HEK293 (cell line): ENCODE results near the gene ZSWIM6.

Experiments used
- CTCF ChIA-PET: fragments of 350-600 bp; formaldehyde crosslinking; extraction: SDS; loops from one replicate; lab custom pipeline; 2021; ENCODE audit warnings: antibody characterized with exemption; lab: Yijun Ruan, JAX
- POLR2A ChIA-PET: fragments of 300-600 bp; formaldehyde crosslinking; extraction: SDS; loops from one replicate; lab custom pipeline; 2020; ENCODE audit warnings: antibody characterized with exemption, inconsistent platforms; lab: Yijun Ruan, JAX
- H3K27ac ChIP-seq: fragments of 200-500 bp; sonication (Bioruptor generic); 2 replicates; pipeline ENCODE4 v1.5.1; 2014; ENCODE audit warnings: low read depth, low read length, control low read depth, inconsistent platforms; ENCODE audit errors: extremely low read depth
- H3K36me3 ChIP-seq, 2 experiments: fragments of 200-500 bp in 1 of 2; sonication (Bioruptor generic) in 1 of 2; 1 replicate in 1 of 2; 2 replicates in 1 of 2; pipeline ENCODE4 v1.5.1; 2014 to 2017; ENCODE audit warnings: inconsistent platforms in 2 of 2, low read length in 2 of 2; ENCODE audit not compliant: control insufficient read depth in 2 of 2, insufficient read depth in 1 of 2
- H3K4me1 ChIP-seq: fragments of 200-500 bp; sonication (Bioruptor generic); 2 replicates; pipeline ENCODE4 v1.5.1; 2014; ENCODE audit warnings: mild to moderate bottlenecking, low read length, inconsistent platforms; ENCODE audit not compliant: control insufficient read depth, insufficient read depth
- H3K4me3 ChIP-seq: 2 replicates; pipeline ENCODE4 v1.5.1; 2011; ENCODE audit warnings: low read depth, mild to moderate bottlenecking, control low read depth, low read length, moderate library complexity
- H3K9me3 ChIP-seq: fragments of 200-500 bp; sonication (Bioruptor generic); 2 replicates; pipeline ENCODE4 v1.5.1; 2014; ENCODE audit warnings: low read depth, low read length, inconsistent platforms; ENCODE audit not compliant: control insufficient read depth, insufficient read depth
- BCL11A ChIP-seq: fragments of 450-650 bp; formaldehyde crosslinking; IDR thresholded peaks from 2 replicates; pipeline ENCODE4 v1.5.1; 2016; ENCODE audit warnings: low read depth, missing biosample characterization, missing genetic modification characterization
- GFI1B ChIP-seq: fragments of 450-650 bp; formaldehyde crosslinking; IDR thresholded peaks from 2 replicates; pipeline ENCODE4 v1.5.1; 2016; ENCODE audit warnings: missing biosample characterization, missing genetic modification characterization
- ZIC2 ChIP-seq: fragments of 450-650 bp; formaldehyde crosslinking; IDR thresholded peaks from 2 replicates; pipeline ENCODE4 v1.5.1; 2016; ENCODE audit warnings: missing biosample characterization, missing genetic modification characterization
- ZNF112 ChIP-seq: fragments of 450-650 bp; formaldehyde crosslinking; IDR thresholded peaks from 2 replicates; pipeline ENCODE4 v1.5.0; 2017; ENCODE audit warnings: missing biosample characterization, missing genetic modification characterization
- ZNF175 ChIP-seq: fragments of 450-650 bp; formaldehyde crosslinking; IDR thresholded peaks from 2 replicates; pipeline ENCODE4 v1.5.1; 2016; ENCODE audit warnings: missing biosample characterization, missing genetic modification characterization
- ZNF2 ChIP-seq: fragments of 450-650 bp; formaldehyde crosslinking; IDR thresholded peaks from 2 replicates; pipeline ENCODE4 v1.5.1; 2016; ENCODE audit warnings: missing biosample characterization, missing genetic modification characterization
- ZNF292 ChIP-seq: fragments of 450-650 bp; formaldehyde crosslinking; IDR thresholded peaks from 2 replicates; pipeline ENCODE4 v1.5.1; 2016; ENCODE audit warnings: low read depth, missing biosample characterization, missing genetic modification characterization, borderline replicate concordance
- ZNF529 ChIP-seq: fragments of 450-650 bp; formaldehyde crosslinking; IDR thresholded peaks from 2 replicates; pipeline ENCODE4 v1.5.1; 2017; ENCODE audit warnings: missing genetic modification characterization, missing biosample characterization; ENCODE audit not compliant: insufficient replicate concordance
- ZNF530 ChIP-seq: fragments of 450-650 bp; formaldehyde crosslinking; IDR thresholded peaks from 2 replicates; pipeline ENCODE4 v1.5.1; 2016; ENCODE audit warnings: low read depth, missing biosample characterization, missing genetic modification characterization
- ZNF548 ChIP-seq: fragments of 450-650 bp; formaldehyde crosslinking; IDR thresholded peaks from 2 replicates; pipeline ENCODE4 v1.5.1; 2016; ENCODE audit warnings: missing biosample characterization, missing genetic modification characterization
- ZNF664 ChIP-seq: fragments of 450-650 bp; formaldehyde crosslinking; IDR thresholded peaks from 2 replicates; pipeline ENCODE4 v1.5.1; 2016; ENCODE audit warnings: missing biosample characterization, missing genetic modification characterization
- ZNF768 ChIP-seq: fragments of 450-650 bp; formaldehyde crosslinking; IDR thresholded peaks from 2 replicates; pipeline ENCODE4 v1.5.1; 2018; ENCODE audit warnings: missing biosample characterization, mild to moderate bottlenecking, missing genetic modification characterization
- TF ChIP-seq, protein P1 (sequence below): fragments of 450-650 bp; formaldehyde crosslinking; IDR thresholded peaks from 2 replicates; pipeline ENCODE4 v1.5.1; 2016; ENCODE audit warnings: missing biosample characterization, missing genetic modification characterization
- TF ChIP-seq, protein P2 (sequence below): fragments of 450-650 bp; formaldehyde crosslinking; IDR thresholded peaks from 2 replicates; pipeline ENCODE4 v1.5.1; 2016; ENCODE audit warnings: missing biosample characterization, missing genetic modification characterization
- TF ChIP-seq, protein P3 (sequence below): fragments of 450-650 bp; formaldehyde crosslinking; conservative IDR thresholded peaks from 2 replicates; pipeline ENCODE4 v1.5.1; 2016; ENCODE audit warnings: low read depth, missing biosample characterization, missing genetic modification characterization
- TF ChIP-seq, protein P4 (sequence below): fragments of 450-650 bp; formaldehyde crosslinking; IDR thresholded peaks from 2 replicates; pipeline ENCODE4 v1.5.1; 2017; ENCODE audit warnings: missing biosample characterization, missing genetic modification characterization

Gene ZSWIM6

DNA sequence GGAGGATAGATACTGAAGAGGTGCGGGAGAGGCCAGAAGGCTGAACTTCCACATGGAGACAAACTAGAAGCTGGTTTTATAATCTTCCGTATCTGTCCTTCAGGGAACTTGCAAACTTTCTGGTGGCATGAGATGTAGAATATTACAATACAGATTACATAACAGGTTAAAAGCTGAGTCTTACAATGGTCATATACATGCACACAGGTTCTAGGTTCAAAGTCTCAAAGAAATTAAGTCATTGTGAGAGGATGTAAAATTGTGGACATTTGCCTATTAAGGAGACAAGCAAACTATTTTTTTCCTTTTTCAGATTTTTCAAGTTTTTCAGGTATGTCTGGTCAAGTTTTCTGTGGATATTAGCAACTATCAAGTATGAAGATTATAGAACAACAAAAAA is 10.4 kb upstream of the ZSWIM6 start (continued):
- TF ChIP-seq, protein P1, sequence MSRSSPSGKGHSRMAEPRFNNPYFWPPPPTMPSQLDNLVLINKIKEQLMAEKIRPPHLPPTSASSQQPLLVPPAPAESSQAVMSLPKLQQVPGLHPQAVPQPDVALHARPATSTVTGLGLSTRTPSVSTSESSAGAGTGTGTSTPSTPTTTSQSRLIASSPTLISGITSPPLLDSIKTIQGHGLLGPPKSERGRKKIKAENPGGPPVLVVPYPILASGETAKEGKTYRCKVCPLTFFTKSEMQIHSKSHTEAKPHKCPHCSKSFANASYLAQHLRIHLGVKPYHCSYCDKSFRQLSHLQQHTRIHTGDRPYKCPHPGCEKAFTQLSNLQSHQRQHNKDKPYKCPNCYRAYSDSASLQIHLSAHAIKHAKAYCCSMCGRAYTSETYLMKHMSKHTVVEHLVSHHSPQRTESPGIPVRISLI (tag by site-specific recombination) = no peak
- no peak for TF ChIP-seq ZNF175 (tag by site-specific recombination)
- TF ChIP-seq, protein P2, sequence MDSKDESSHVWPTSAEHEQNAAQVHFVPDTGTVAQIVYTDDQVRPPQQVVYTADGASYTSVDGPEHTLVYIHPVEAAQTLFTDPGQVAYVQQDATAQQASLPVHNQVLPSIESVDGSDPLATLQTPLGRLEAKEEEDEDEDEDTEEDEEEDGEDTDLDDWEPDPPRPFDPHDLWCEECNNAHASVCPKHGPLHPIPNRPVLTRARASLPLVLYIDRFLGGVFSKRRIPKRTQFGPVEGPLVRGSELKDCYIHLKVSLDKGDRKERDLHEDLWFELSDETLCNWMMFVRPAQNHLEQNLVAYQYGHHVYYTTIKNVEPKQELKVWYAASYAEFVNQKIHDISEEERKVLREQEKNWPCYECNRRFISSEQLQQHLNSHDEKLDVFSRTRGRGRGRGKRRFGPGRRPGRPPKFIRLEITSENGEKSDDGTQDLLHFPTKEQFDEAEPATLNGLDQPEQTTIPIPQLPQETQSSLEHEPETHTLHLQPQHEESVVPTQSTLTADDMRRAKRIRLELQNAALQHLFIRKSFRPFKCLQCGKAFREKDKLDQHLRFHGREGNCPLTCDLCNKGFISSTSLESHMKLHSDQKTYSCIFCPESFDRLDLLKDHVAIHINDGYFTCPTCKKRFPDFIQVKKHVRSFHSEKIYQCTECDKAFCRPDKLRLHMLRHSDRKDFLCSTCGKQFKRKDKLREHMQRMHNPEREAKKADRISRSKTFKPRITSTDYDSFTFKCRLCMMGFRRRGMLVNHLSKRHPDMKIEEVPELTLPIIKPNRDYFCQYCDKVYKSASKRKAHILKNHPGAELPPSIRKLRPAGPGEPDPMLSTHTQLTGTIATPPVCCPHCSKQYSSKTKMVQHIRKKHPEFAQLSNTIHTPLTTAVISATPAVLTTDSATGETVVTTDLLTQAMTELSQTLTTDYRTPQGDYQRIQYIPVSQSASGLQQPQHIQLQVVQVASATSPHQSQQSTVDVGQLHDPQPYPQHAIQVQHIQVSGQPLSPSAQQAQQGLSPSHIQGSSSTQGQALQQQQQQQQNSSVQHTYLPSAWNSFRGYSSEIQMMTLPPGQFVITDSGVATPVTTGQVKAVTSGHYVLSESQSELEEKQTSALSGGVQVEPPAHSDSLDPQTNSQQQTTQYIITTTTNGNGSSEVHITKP (tag by site-specific recombination) = no peak
- TF ChIP-seq, all 188 proteins: peak for 0

DNA sequence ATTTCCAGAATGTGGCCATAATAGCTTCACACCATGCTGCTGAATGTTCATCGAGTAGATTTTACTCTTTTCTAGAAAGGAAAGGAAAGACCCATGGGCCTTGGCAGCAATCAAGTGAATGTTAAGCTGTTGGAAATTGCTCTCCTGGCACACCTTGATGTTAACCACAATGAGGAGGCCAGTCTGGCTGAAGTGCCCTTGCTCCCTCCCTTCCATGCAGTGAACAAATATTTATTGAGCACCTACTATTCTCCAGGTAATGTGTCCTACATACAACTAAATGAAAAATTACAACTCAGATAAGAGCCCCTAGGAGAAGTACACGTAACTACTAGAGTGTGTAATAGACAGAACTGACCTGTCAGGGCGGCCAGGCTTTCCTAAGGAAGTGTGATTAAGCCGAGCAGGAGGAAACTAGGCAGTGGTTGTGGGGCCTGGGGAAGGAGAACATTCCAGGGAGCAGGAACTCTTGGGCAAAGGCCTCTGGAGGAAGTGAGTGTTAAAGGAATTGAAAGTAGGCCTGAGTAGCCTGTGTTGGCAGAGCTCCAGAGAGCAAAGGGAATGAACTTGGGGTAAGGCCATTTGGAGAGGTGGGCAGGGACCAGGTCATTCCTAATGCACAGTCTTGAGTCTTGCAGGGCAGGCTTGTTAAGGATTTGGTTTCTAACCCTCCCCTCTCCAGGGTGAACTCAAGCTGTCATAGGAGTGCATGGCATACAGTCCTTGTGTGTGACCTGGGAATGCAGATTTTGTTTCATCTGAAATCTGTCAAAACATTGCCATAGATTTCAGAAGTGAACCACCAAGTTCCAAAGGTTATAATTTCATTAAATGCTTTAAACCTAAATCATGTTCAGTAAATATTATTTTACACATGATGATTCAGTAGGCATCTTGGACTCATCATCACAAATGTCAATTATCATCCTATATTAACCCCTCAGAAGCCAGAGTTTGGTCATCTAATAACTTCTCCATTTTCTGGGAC is 9.0 kb upstream of the ZSWIM6 start:
- POLR2A ChIA-PET = interaction anchor here (2.6 kb wide), 1 partner anchor 8 kb away, joined by 12 read pairs; the partner anchor contains the start of gene ZSWIM6
- no peaks in the 10 kb centered on the region for H3K9me3 ChIP-seq
- no peak overlapping the region for H3K4me3 ChIP-seq
- H3K4me1 ChIP-seq = peaks cover 8% of the 10 kb centered on the region
- TF ChIP-seq, protein P3, sequence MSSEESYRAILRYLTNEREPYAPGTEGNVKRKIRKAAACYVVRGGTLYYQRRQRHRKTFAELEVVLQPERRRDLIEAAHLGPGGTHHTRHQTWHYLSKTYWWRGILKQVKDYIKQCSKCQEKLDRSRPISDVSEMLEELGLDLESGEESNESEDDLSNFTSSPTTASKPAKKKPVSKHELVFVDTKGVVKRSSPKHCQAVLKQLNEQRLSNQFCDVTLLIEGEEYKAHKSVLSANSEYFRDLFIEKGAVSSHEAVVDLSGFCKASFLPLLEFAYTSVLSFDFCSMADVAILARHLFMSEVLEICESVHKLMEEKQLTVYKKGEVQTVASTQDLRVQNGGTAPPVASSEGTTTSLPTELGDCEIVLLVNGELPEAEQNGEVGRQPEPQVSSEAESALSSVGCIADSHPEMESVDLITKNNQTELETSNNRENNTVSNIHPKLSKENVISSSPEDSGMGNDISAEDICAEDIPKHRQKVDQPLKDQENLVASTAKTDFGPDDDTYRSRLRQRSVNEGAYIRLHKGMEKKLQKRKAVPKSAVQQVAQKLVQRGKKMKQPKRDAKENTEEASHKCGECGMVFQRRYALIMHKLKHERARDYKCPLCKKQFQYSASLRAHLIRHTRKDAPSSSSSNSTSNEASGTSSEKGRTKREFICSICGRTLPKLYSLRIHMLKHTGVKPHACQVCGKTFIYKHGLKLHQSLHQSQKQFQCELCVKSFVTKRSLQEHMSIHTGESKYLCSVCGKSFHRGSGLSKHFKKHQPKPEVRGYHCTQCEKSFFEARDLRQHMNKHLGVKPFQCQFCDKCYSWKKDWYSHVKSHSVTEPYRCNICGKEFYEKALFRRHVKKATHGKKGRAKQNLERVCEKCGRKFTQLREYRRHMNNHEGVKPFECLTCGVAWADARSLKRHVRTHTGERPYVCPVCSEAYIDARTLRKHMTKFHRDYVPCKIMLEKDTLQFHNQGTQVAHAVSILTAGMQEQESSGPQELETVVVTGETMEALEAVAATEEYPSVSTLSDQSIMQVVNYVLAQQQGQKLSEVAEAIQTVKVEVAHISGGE (tag by site-specific recombination) = no peak
- TF ChIP-seq ZNF664 = peak; percentile 34; the same call in 1 of the 2 replicates
- H3K27ac ChIP-seq = no peak overlapping the region
- no peaks in the 10 kb centered on the region for H3K36me3 ChIP-seq
- CTCF ChIA-PET = interaction anchor here (0.8 kb wide), 1 partner anchor 21 kb away, joined by 4 read pairs; no protein-coding TSS in a partner anchor

DNA sequence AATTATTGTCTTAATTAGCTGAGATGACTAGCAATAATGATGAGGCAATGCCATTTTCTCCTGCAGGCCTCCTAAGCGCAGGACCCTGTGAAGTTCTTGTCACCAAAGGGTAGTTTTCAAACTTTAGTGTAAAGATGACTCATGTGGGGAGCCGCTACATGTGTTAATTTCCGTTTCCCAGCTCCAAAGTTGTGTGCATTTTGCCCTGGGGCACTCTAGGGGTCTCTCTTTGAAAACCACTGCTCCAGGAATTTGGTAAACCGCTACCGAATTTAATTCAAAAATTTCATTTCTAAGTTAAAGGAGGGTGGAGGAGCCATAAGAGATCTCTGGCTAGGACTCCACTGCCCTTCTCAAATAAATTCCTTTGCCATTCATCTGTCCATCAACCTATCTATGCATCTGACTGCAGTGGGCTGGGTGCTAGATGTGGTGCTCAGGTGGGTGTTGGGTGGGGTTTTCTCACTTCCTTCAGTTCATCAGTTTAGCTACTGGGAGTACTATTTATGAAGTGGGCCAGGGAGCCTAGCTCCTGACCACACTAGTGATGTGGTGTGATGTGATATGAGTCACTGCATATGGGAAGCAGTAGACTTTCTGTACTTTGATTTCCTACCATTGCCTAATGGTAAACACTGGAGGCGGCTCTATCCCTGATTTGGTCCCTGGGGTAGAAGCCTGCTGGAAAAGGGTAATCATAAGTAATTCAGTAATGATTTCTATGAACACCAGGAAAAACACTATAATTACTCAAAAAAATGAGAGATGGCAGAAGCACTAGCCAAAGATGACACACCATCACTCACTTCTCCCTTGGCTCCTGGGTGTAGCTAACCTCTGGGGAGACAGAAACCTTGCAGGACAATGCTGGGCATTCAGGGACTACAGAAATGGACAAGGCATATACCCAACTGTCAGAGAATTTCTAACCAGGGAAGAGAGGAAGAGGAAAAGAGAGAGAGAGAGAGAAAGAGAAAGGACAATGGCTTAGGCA is 4.0 kb upstream of the ZSWIM6 start:
- CTCF ChIA-PET = interaction anchor here (0.6 kb wide), 1 partner anchor 183 kb away, joined by 3 read pairs; no protein-coding TSS in a partner anchor
- TF ChIP-seq ZNF768 = no peak
- TF ChIP-seq ZIC2 (tag by site-specific recombination) = no peak
- TF ChIP-seq ZNF529 (tag by site-specific recombination) = no peak
- TF ChIP-seq, protein P4, sequence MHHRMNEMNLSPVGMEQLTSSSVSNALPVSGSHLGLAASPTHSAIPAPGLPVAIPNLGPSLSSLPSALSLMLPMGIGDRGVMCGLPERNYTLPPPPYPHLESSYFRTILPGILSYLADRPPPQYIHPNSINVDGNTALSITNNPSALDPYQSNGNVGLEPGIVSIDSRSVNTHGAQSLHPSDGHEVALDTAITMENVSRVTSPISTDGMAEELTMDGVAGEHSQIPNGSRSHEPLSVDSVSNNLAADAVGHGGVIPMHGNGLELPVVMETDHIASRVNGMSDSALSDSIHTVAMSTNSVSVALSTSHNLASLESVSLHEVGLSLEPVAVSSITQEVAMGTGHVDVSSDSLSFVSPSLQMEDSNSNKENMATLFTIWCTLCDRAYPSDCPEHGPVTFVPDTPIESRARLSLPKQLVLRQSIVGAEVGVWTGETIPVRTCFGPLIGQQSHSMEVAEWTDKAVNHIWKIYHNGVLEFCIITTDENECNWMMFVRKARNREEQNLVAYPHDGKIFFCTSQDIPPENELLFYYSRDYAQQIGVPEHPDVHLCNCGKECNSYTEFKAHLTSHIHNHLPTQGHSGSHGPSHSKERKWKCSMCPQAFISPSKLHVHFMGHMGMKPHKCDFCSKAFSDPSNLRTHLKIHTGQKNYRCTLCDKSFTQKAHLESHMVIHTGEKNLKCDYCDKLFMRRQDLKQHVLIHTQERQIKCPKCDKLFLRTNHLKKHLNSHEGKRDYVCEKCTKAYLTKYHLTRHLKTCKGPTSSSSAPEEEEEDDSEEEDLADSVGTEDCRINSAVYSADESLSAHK (tag by site-specific recombination) = no peak
- TF ChIP-seq GFI1B (tag by site-specific recombination) = peak; percentile 88
- TF ChIP-seq ZNF530 (tag by site-specific recombination) = no peak
- TF ChIP-seq ZNF2 (tag by site-specific recombination) = no peak
- TF ChIP-seq ZNF548 = no peak
- no peak for TF ChIP-seq BCL11A (tag by site-specific recombination)
- TF ChIP-seq ZNF292 (tag by site-specific recombination) = no peak
- no peak for TF ChIP-seq ZNF112 (tag by site-specific recombination)

More for the DNA sequence above, 4.0 kb upstream of the ZSWIM6 start:
- Histone ChIP-seq H3K27ac (no peak overlapping the region), H3K4me1 (peaks cover 12% of the 10 kb centered on the region), H3K4me3 (no peak overlapping the region), H3K9me3 (no peaks in the 10 kb centered on the region), H3K36me3 (no peaks in the 10 kb centered on the region)
- POLR2A ChIA-PET = no interaction called here
